K562 (cell line): Measurements from ENCODE around the gene MPZL1. TPM values are rescaled to one million over a fixed set of nuclear protein-coding genes. Genes with fewer than 3 reads are reported as not detected.

Experiments
- ARNT ChIP-seq, 2 experiments: fragments of 450-650 bp; IDR thresholded peaks; 2 replicates each; pipeline ENCODE4 v1.6.1; 2016; ENCODE audit warnings: mild to moderate bottlenecking in 1 of 2
- CBFA2T2 ChIP-seq: fragments of 450-650 bp; conservative IDR thresholded peaks from 2 replicates; pipeline ENCODE4 v1.6.1; 2017; ENCODE audit warnings: mild to moderate bottlenecking
- CBFA2T3 ChIP-seq: fragments of 450-650 bp; IDR thresholded peaks from 2 replicates; pipeline ENCODE4 v1.6.1; 2017
- FOSL1 ChIP-seq: fragments of 200-800 bp; sonication (Bioruptor generic); conservative IDR thresholded peaks from 2 replicates; pipeline ENCODE4 v1.6.1; 2016; ENCODE audit warnings: missing genetic modification characterization, missing compliant biosample characterization
- JUN ChIP-seq, 2 experiments: sonication (generic) in 1 of 2; formaldehyde crosslinking in 1 of 2; IDR thresholded peaks; 2 replicates each; pipeline versions ENCODE4 v1.6.1 to v1.8.0; 2012 to 2022; ENCODE audit warnings: borderline replicate concordance in 2 of 2, mild to moderate bottlenecking in 2 of 2, improper control_type of control experiment in 1 of 2, low read depth in 1 of 2, low read length in 1 of 2, missing genetic modification reagents in 1 of 2
- NFATC3 ChIP-seq: fragments of 450-650 bp; IDR thresholded peaks from 2 replicates; pipeline ENCODE4 v1.6.1; 2017; ENCODE audit warnings: mild to moderate bottlenecking
- NUFIP1 ChIP-seq: fragments of 450-650 bp; IDR thresholded peaks from 2 replicates; pipeline ENCODE4 v1.6.1; 2018; ENCODE audit not compliant: partially characterized antibody
- PTRF ChIP-seq: fragments of 450-650 bp; IDR thresholded peaks from 2 replicates; pipeline ENCODE4 v1.6.1; 2016; ENCODE audit warnings: mild to moderate bottlenecking, missing genetic modification characterization, missing compliant biosample characterization
- RUNX1 ChIP-seq: sonication (generic); IDR thresholded peaks from 2 replicates; pipeline ENCODE4 v1.6.1; 2016; ENCODE audit warnings: antibody characterized with exemption, low read depth
- STAT5B ChIP-seq: fragments of 250-450 bp; sonication (Bioruptor Pico); IDR thresholded peaks from 2 replicates; pipeline ENCODE4 v1.8.0; 2021; ENCODE audit warnings: mild to moderate bottlenecking, inconsistent platforms
- TBP ChIP-seq: optimal IDR thresholded peaks from 2 replicates; pipeline ENCODE3; 2011; ENCODE audit warnings: low read depth, low read length, improper control_type of control experiment
- TEAD4 ChIP-seq, 2 experiments: sonication (generic) in 1 of 2; formaldehyde crosslinking in 1 of 2; IDR thresholded peaks; 2 replicates each; pipeline versions ENCODE4 v1.6.1 to v1.8.0; 2012 to 2022; ENCODE audit warnings: borderline replicate concordance in 1 of 2, inconsistent platforms in 1 of 2, low read length in 1 of 2, mild to moderate bottlenecking in 1 of 2, missing genetic modification reagents in 1 of 2
- ZNF830 ChIP-seq: fragments of 250-450 bp; sonication (Bioruptor Pico); IDR thresholded peaks from 2 replicates; pipeline ENCODE4 v1.5.0; 2021; ENCODE audit warnings: mild to moderate bottlenecking
- polyA plus RNA-seq, 8 experiments: library from polyadenylated mRNA; depleted of rRNA in 4 of 8; stranded (reverse) in 5 of 8; unstranded in 3 of 8; fragments of >200 nt; fragmentation: Nextera tagmentation in 2 of 8; fragmentation: Illumina TruSeq in 1 of 8; extraction: Ambion mirVana in 2 of 8; extraction: Trizol in 1 of 8; gene quantifications; 2 replicates each; pipeline versions ENCODE4 v1.2.1 to v1.2.3, GENCODE V29; 2011 to 2014; ENCODE audit warnings: inconsistent platforms in 1 of 8, missing spikeins in 1 of 8
- total RNA-seq, 7 experiments: library from RNA; depleted of rRNA in 6 of 7; stranded (reverse); fragments of >200 nt in 6 of 7; fragmentation: Illumina TruSeq in 2 of 7; extraction: Trizol in 2 of 7; gene quantifications; 2 replicates each; pipeline versions ENCODE4 v1.2.1 to v1.2.3, GENCODE V29; 2011 to 2021; ENCODE audit warnings: low replicate concordance in 1 of 7
- TF ChIP-seq, protein P1 (sequence below), 3 experiments: fragments of 200-800 bp in 1 of 3; sonication (Bioruptor generic) in 1 of 3; sonication (generic) in 1 of 3; formaldehyde crosslinking in 1 of 3; IDR thresholded peaks; 2 replicates each; pipeline versions ENCODE4 v1.6.1 to v1.8.0; 2016 to 2022; ENCODE audit warnings: mild to moderate bottlenecking in 2 of 3, missing compliant biosample characterization in 2 of 3, missing genetic modification characterization in 2 of 3, missing genetic modification reagents in 1 of 3
- TF ChIP-seq, protein P2 (sequence below): fragments of 450-650 bp; formaldehyde crosslinking; IDR thresholded peaks from 2 replicates; pipeline ENCODE4 v1.4.0; 2020; ENCODE audit warnings: mild to moderate bottlenecking, moderate library complexity
- TF ChIP-seq, protein P3 (sequence below), 2 experiments: IDR thresholded peaks; 2 replicates each; pipeline ENCODE4 v1.6.1; 2011; ENCODE audit warnings: borderline replicate concordance in 1 of 2, control low read depth in 1 of 2, low read depth in 1 of 2, low read length in 1 of 2, mild to moderate bottlenecking in 1 of 2, mixed read lengths in 1 of 2, moderate library complexity in 1 of 2; ENCODE audit not compliant: insufficient read depth in 1 of 2, insufficient read length in 1 of 2, poor library complexity in 1 of 2, severe bottlenecking in 1 of 2; ENCODE audit errors: extremely low read depth in 1 of 2
- TF ChIP-seq, protein P4 (sequence below): sonication (generic); formaldehyde crosslinking; IDR thresholded peaks from 2 replicates; pipeline ENCODE4 v1.5.0; 2020; ENCODE audit warnings: missing genetic modification reagents
- TF ChIP-seq, protein P5 (sequence below), 3 experiments: IDR thresholded peaks in 2 of 3; conservative IDR thresholded peaks in 1 of 3; 2 replicates each; pipeline ENCODE4 v1.5.1; 2011 to 2012; ENCODE audit warnings: low read length in 3 of 3, mild to moderate bottlenecking in 3 of 3, control low read depth in 2 of 3, improper control_type of control experiment in 1 of 3, inconsistent platforms in 1 of 3, low read depth in 1 of 3, mixed read lengths in 1 of 3, moderate library complexity in 1 of 3; ENCODE audit not compliant: insufficient read depth in 2 of 3
- TF ChIP-seq, protein P6 (sequence below): sonication (generic); IDR thresholded peaks from 2 replicates; pipeline ENCODE4 v1.6.1; 2016

MPZL1 gene
- total and polyA plus RNA-seq, 9 of the 15 experiments (the other 6 are each of a cell fraction or from before 2014, with no cell fraction given) = 14.5 to 153 (median 66.5) TPM

DNA sequence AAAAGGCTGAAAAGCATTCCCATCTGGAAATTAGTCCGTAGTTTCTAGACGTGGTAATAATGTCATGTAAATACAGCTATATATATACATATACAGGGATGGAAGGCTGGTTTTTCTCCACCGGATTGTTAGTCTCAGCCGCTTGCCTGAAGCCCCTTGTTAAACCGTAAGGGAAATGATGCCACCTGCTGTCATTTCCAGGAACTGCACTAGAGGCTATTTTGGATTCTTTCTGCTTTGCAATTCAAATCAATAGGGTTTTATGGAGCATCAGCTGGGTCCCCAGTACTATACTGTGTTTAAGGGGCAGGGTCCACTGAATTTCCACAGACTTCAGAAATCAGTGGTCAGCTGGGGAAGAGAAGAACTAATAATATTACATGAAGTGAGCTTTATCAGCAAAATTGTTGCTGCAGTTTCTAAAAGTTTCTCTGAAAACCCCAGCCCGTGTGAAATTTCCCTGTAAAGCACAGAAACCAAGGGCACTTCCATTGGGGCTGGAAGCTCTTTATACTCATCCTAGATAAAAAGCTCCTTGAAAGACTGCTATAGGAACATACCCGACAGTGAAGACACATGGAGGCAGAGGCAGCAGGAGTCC, 33.8 kb upstream of the MPZL1 start (continued):
- 0 out of 2 replicates have a peak, but pooled peaks have one; percentile 11 for TF ChIP-seq PTRF (tag)
- 0 out of 2 replicates have a peak, but pooled peaks have one; percentile 58 for TF ChIP-seq NFATC3
- no peak for TF ChIP-seq STAT5B (CRISPR knock-in tag)
- TF ChIP-seq RUNX1 = no peak
- TF ChIP-seq, protein P1, sequence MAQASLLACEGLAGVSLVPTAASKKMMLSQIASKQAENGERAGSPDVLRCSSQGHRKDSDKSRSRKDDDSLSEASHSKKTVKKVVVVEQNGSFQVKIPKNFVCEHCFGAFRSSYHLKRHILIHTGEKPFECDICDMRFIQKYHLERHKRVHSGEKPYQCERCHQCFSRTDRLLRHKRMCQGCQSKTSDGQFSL (CRISPR knock-in tag; IDR thresholded peaks at IDR 0.05) = no peak
- TF ChIP-seq, protein P1 (tag; IDR thresholded peaks at IDR 0.05) = no peak
- TF ChIP-seq NUFIP1 = peak; percentile 37
- TF ChIP-seq, protein P2, sequence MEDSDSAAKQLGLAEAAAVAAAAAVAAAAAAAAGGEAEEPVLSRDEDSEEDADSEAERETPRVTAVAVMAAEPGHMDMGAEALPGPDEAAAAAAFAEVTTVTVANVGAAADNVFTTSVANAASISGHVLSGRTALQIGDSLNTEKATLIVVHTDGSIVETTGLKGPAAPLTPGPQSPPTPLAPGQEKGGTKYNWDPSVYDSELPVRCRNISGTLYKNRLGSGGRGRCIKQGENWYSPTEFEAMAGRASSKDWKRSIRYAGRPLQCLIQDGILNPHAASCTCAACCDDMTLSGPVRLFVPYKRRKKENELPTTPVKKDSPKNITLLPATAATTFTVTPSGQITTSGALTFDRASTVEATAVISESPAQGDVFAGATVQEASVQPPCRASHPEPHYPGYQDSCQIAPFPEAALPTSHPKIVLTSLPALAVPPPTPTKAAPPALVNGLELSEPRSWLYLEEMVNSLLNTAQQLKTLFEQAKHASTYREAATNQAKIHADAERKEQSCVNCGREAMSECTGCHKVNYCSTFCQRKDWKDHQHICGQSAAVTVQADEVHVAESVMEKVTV (CRISPR knock-in tag) = peak; percentile 97
- TF ChIP-seq TBP = peak; percentile 28
- TF ChIP-seq, protein P3, sequence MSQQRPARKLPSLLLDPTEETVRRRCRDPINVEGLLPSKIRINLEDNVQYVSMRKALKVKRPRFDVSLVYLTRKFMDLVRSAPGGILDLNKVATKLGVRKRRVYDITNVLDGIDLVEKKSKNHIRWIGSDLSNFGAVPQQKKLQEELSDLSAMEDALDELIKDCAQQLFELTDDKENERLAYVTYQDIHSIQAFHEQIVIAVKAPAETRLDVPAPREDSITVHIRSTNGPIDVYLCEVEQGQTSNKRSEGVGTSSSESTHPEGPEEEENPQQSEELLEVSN (IDR thresholded peaks at IDR 0.05; ENCODE audit: borderline replicate concordance in 1 of 2, extremely low read depth in 1 of 2, insufficient read depth in 1 of 2, insufficient read length in 1 of 2, low read depth in 1 of 2, low read length in 1 of 2, poor library complexity in 1 of 2, severe bottlenecking in 1 of 2) = no peak
- peak in 1 of 2 experiments; percentile 38; a peak in 1 of 4 replicates for TF ChIP-seq ARNT (IDR thresholded peaks at IDR 0.05)
- TF ChIP-seq JUN (IDR thresholded peaks at IDR 0.05; ENCODE audit: borderline replicate concordance, low read depth, low read length) = no peak
- TF ChIP-seq JUN (CRISPR knock-in tag; IDR thresholded peaks at IDR 0.05; ENCODE audit: borderline replicate concordance) = no peak
- TF ChIP-seq TEAD4 (IDR thresholded peaks at IDR 0.05; ENCODE audit: low read length) = 0 out of 2 replicates have a peak, but pooled peaks have one; percentile 31
- no peak for TF ChIP-seq TEAD4 (CRISPR knock-in tag; IDR thresholded peaks at IDR 0.05; ENCODE audit: borderline replicate concordance)
- TF ChIP-seq, protein P4, sequence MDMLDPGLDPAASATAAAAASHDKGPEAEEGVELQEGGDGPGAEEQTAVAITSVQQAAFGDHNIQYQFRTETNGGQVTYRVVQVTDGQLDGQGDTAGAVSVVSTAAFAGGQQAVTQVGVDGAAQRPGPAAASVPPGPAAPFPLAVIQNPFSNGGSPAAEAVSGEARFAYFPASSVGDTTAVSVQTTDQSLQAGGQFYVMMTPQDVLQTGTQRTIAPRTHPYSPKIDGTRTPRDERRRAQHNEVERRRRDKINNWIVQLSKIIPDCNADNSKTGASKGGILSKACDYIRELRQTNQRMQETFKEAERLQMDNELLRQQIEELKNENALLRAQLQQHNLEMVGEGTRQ = no peak
- TF ChIP-seq CBFA2T2 = no peak
- TF ChIP-seq, protein P5, sequence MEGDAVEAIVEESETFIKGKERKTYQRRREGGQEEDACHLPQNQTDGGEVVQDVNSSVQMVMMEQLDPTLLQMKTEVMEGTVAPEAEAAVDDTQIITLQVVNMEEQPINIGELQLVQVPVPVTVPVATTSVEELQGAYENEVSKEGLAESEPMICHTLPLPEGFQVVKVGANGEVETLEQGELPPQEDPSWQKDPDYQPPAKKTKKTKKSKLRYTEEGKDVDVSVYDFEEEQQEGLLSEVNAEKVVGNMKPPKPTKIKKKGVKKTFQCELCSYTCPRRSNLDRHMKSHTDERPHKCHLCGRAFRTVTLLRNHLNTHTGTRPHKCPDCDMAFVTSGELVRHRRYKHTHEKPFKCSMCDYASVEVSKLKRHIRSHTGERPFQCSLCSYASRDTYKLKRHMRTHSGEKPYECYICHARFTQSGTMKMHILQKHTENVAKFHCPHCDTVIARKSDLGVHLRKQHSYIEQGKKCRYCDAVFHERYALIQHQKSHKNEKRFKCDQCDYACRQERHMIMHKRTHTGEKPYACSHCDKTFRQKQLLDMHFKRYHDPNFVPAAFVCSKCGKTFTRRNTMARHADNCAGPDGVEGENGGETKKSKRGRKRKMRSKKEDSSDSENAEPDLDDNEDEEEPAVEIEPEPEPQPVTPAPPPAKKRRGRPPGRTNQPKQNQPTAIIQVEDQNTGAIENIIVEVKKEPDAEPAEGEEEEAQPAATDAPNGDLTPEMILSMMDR (IDR thresholded peaks at IDR 0.05 in 2 of 3, conservative IDR thresholded peaks at IDR 0.05 in 1 of 3; ENCODE audit: insufficient read depth in 2 of 3, low read depth in 1 of 3, low read length in 3 of 3) = peak; percentile 89 to 98 (median 94)
- no peak for TF ChIP-seq CBFA2T3
- TF ChIP-seq ZNF830 (CRISPR knock-in tag) = no peak
- no peak for TF ChIP-seq FOSL1 (tag)
- TF ChIP-seq, protein P6, sequence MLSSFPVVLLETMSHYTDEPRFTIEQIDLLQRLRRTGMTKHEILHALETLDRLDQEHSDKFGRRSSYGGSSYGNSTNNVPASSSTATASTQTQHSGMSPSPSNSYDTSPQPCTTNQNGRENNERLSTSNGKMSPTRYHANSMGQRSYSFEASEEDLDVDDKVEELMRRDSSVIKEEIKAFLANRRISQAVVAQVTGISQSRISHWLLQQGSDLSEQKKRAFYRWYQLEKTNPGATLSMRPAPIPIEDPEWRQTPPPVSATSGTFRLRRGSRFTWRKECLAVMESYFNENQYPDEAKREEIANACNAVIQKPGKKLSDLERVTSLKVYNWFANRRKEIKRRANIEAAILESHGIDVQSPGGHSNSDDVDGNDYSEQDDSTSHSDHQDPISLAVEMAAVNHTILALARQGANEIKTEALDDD = 0 out of 2 replicates have a peak, but pooled peaks have one; percentile 46
